IPS-18a (cell line): ENCODE measurements around the gene KIAA1210.

ENCODE experiments used
- H3K27ac ChIP-seq: one replicate; pipeline ENCODE4 v1.5.1; 2013; ENCODE audit warnings: low read length
- H3K27me3 ChIP-seq: one replicate; pipeline ENCODE4 v1.6.1; 2013; ENCODE audit warnings: mild to moderate bottlenecking, low read length; ENCODE audit not compliant: control insufficient read depth, insufficient read depth
- H3K36me3 ChIP-seq: one replicate; pipeline ENCODE4 v1.6.1; 2013; ENCODE audit warnings: low read depth, low read length; ENCODE audit not compliant: control insufficient read depth
- H3K4me1 ChIP-seq: one replicate; pipeline ENCODE4 v1.6.1; 2013; ENCODE audit warnings: low read depth, low read length; ENCODE audit not compliant: control insufficient read depth
- H3K4me3 ChIP-seq: one replicate; pipeline ENCODE4 v1.5.1; 2013; ENCODE audit warnings: low read length
- H3K9ac ChIP-seq: one replicate; pipeline ENCODE4 v1.6.1; 2013; ENCODE audit warnings: mild to moderate bottlenecking, low read length, moderate library complexity
- H3K9me3 ChIP-seq: one replicate; pipeline ENCODE4 v1.6.1; 2013; ENCODE audit warnings: low read depth, low read length; ENCODE audit not compliant: control insufficient read depth

The KIAA1210 gene

DNA sequence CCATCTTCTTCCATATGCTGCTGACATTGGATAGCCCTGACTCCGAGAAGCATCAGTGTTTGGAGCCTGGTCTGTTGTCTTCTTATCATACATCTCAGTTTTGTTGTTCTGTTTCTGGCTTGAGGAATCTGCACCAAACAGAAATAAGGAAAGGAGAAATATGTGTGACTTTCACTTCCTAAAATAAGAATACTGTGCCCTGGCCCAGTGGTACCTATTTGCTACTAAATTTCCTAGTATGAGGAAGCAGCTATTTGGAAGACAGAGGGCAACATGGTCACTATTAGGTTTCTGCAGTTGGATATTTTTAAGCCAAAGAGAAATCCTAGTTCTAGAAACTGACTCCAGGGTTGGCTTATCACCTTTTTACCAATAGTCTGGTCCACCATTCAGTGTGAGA lies 38.0 kb downstream of the KIAA1210 start:
- Histone ChIP-seq H3K27me3 (no peaks in the 10 kb centered on the region), H3K27ac (no peak overlapping the region), H3K4me1 (peaks cover 7% of the 10 kb centered on the region), H3K9ac (no peak overlapping the region), H3K4me3 (no peak overlapping the region), H3K9me3 (peaks cover 4% of the 10 kb centered on the region), H3K36me3 (no peaks in the 10 kb centered on the region)

DNA sequence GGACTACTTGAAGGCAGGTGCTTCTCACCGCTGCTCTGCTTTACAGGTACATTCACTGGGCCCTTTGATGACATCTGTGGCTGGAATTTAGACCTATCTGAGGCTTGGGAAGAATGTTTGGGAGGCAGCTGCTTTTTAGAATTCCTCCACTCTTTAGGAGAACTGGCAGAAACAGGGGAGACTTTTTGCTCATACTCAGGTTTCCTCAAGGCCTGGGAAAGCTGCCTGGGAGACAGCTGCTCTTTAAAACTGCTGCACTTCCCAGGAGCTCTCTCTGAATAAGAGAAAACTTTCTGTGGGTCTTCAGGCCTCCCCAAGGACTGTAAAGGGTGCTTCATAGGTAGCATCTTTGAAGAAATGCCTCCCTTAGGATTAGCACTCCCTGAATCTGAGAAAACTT lies 40.5 kb downstream of the KIAA1210 start:
- Histone ChIP-seq H3K9me3 (peaks cover 6% of the 10 kb centered on the region), H3K27ac (no peak overlapping the region), H3K36me3 (no peaks in the 10 kb centered on the region), H3K27me3 (no peaks in the 10 kb centered on the region), H3K4me3 (no peak overlapping the region), H3K9ac (no peak overlapping the region), H3K4me1 (peaks cover 7% of the 10 kb centered on the region)

- H3K9ac ChIP-seq, result no peak overlapping the region
- no peaks in the 10 kb centered on the region for H3K27me3 ChIP-seq
- H3K9me3 ChIP-seq, result peaks cover 9% of the 10 kb centered on the region
- H3K36me3 ChIP-seq, result no peaks in the 10 kb centered on the region
- no peak overlapping the region for H3K27ac ChIP-seq
- H3K4me3 ChIP-seq, result no peak overlapping the region
- no peaks in the 10 kb centered on the region for H3K4me1 ChIP-seq
These were observed 42.8 kb downstream of the KIAA1210 start for GRCh38 chrX:119084766-119085165.

GRCh38 chrX:119082278-119082677 lies 45.3 kb downstream of the KIAA1210 start:
- Histone ChIP-seq H3K9me3 (peaks cover 17% of the 10 kb centered on the region), H3K9ac (no peak overlapping the region), H3K4me1 (no peaks in the 10 kb centered on the region), H3K27me3 (no peaks in the 10 kb centered on the region), H3K27ac (no peak overlapping the region), H3K4me3 (no peak overlapping the region), H3K36me3 (no peaks in the 10 kb centered on the region)

GRCh38 chrX:119075270-119076025 lies 52.2 kb downstream of the KIAA1210 start:
- Histone ChIP-seq H3K9ac (no peak overlapping the region), H3K9me3 (peaks cover 15% of the 10 kb centered on the region), H3K36me3 (no peaks in the 10 kb centered on the region), H3K27me3 (no peaks in the 10 kb centered on the region), H3K4me3 (no peak overlapping the region), H3K27ac (no peak overlapping the region), H3K4me1 (no peaks in the 10 kb centered on the region)

- Histone ChIP-seq H3K27me3 (no peaks in the 10 kb centered on the region), H3K9me3 (peaks cover 27% of the 10 kb centered on the region), H3K4me3 (no peak overlapping the region), H3K9ac (no peak overlapping the region), H3K36me3 (no peaks in the 10 kb centered on the region), H3K27ac (no peak overlapping the region), H3K4me1 (no peaks in the 10 kb centered on the region)
These were observed 53.7 kb downstream of the KIAA1210 start for GRCh38 chrX:119073911-119074310.

- no peak overlapping the region for H3K9ac ChIP-seq
- peaks cover 24% of the 10 kb centered on the region for H3K9me3 ChIP-seq
- no peaks in the 10 kb centered on the region for H3K36me3 ChIP-seq
- H3K27ac ChIP-seq, result no peak overlapping the region
- H3K4me1 ChIP-seq, result no peaks in the 10 kb centered on the region
- H3K27me3 ChIP-seq, result no peaks in the 10 kb centered on the region
- no peak overlapping the region for H3K4me3 ChIP-seq
These were observed 54.3 kb downstream of the KIAA1210 start for GRCh38 chrX:119073200-119073905.

- Histone ChIP-seq H3K4me1 (no peaks in the 10 kb centered on the region), H3K27me3 (no peaks in the 10 kb centered on the region), H3K9ac (no peak within 1 kb of the TSS)
These were observed 54.9 kb downstream of the KIAA1210 start, which contains the start of gene CT47C1 for GRCh38 chrX:119072744-119073143. TSS of gene CT47C1 (plus strand) at chrX:119072993. CDS start at chrX:119073226, 233 bp downstream.

DNA sequence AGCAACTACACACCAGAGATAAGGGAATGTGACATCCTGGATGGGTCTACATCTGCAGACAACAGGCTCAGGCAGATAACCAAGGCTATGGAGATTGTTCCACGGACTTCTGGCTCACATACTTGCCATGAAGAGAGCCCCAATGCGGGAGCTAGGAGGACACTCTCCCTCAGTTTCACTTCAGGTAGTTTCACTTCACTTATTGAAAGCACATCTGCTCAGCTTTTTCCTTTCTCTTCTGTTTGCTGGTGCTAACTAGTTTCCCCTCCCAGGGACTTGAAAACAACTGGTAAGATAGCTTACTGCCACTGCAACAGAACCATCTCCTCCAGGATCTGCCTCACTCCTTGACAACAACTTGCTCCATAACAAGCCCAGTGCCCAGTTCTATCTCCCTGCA lies 56.2 kb downstream of the KIAA1210 start:
- Histone ChIP-seq H3K9me3 (peaks cover 22% of the 10 kb centered on the region), H3K36me3 (no peaks in the 10 kb centered on the region), H3K9ac (no peak overlapping the region), H3K4me1 (no peaks in the 10 kb centered on the region), H3K27me3 (no peaks in the 10 kb centered on the region), H3K4me3 (no peak overlapping the region), H3K27ac (no peak overlapping the region)

More at GRCh38 chrX:119072744-119073143, 54.9 kb downstream of the KIAA1210 start, which contains the start of gene CT47C1:
- Histone ChIP-seq H3K27ac (no peak within 1 kb of the TSS), H3K36me3 (no peaks in the 10 kb centered on the region), H3K9me3 (peaks cover 28% of the 10 kb centered on the region), H3K4me3 (no peak within 1 kb of the TSS)

DNA sequence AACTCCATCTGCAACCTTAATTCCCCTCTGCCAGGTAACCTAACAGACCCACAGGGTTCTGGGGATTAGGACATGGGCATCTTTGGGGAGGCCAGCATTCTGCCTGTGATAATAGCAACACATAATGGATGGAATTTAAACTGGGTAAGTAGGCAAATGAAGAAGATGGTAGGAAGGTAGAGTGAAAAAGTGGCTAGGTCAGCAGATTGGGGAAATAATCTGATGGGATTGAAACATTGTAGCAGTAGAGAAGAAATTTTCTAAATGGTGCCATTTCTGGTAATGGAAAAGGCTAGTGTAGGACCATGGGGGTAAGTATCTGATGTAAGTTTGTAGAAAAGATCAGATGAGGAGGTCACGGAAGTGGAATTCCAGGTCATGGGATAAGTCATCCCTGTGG lies 57.9 kb downstream of the KIAA1210 start:
- Histone ChIP-seq H3K9me3 (peaks cover 22% of the 10 kb centered on the region), H3K36me3 (no peaks in the 10 kb centered on the region), H3K9ac (no peak overlapping the region), H3K27ac (no peak overlapping the region), H3K27me3 (no peaks in the 10 kb centered on the region), H3K4me3 (no peak overlapping the region), H3K4me1 (no peaks in the 10 kb centered on the region)

- peaks cover 22% of the 10 kb centered on the region for H3K9me3 ChIP-seq
- no peaks in the 10 kb centered on the region for H3K36me3 ChIP-seq
- no peak overlapping the region for H3K4me3 ChIP-seq
- no peak overlapping the region for H3K9ac ChIP-seq
- H3K4me1 ChIP-seq, result no peaks in the 10 kb centered on the region
- H3K27me3 ChIP-seq, result no peaks in the 10 kb centered on the region
- no peak overlapping the region for H3K27ac ChIP-seq
These were observed 58.5 kb downstream of the KIAA1210 start for GRCh38 chrX:119069128-119069527.
